Endodermal cell (in vitro differentiated cells): ENCODE data around the gene MPG. TPM values are rescaled to one million over a fixed set of nuclear protein-coding genes. Genes with fewer than 3 reads are reported as not detected.

Experiments
- DNase-seq: peaks from one replicate; pipeline ENCODE4 v3.0.0-alpha.2; 2017
- H3K27ac ChIP-seq: 2 replicates; pipeline ENCODE4 v1.5.1; 2013; ENCODE audit warnings: mild to moderate bottlenecking, low read depth, low read length, moderate library complexity
- H3K27me3 ChIP-seq: 2 replicates; pipeline ENCODE4 v1.6.1; 2013; ENCODE audit warnings: mild to moderate bottlenecking, low read length, moderate library complexity; ENCODE audit not compliant: insufficient read depth, control insufficient read depth, poor library complexity, severe bottlenecking
- H3K36me3 ChIP-seq: 2 replicates; pipeline ENCODE4 v1.7.0; 2013; ENCODE audit warnings: mild to moderate bottlenecking, low read length, moderate library complexity; ENCODE audit not compliant: control insufficient read depth, insufficient read depth
- H3K4me1 ChIP-seq: one replicate; pipeline ENCODE4 v1.7.0; 2013; ENCODE audit warnings: low read length; ENCODE audit not compliant: control insufficient read depth, insufficient read depth
- H3K4me3 ChIP-seq: 2 replicates; pipeline ENCODE4 v1.5.1; 2013; ENCODE audit warnings: mild to moderate bottlenecking, low read length, moderate library complexity
- H3K9ac ChIP-seq: 2 replicates; pipeline ENCODE4 v1.6.1; 2013; ENCODE audit warnings: mild to moderate bottlenecking, low read length, moderate library complexity; ENCODE audit not compliant: poor library complexity, severe bottlenecking; ENCODE audit errors: extremely low read depth
- H3K9me3 ChIP-seq: 2 replicates; pipeline ENCODE4 v1.6.1; 2013; ENCODE audit warnings: mild to moderate bottlenecking, low read length, moderate library complexity; ENCODE audit not compliant: control insufficient read depth
- H3K27ac Mint-ChIP-seq: 2 replicates; pipeline ENCODE4 v1.8.0; 2020; ENCODE audit warnings: mixed read lengths
- H3K27me3 Mint-ChIP-seq: 2 replicates; pipeline ENCODE4 v1.8.0; 2021; ENCODE audit warnings: mild to moderate bottlenecking, mixed read lengths; ENCODE audit not compliant: insufficient read depth
- H3K36me3 Mint-ChIP-seq: 2 replicates; pipeline ENCODE4 v1.8.0; 2020; ENCODE audit warnings: low read depth, mixed read lengths
- H3K4me1 Mint-ChIP-seq: 2 replicates; pipeline ENCODE4 v1.8.0; 2020; ENCODE audit warnings: mixed read lengths
- H3K4me3 Mint-ChIP-seq: 2 replicates; pipeline ENCODE4 v1.8.0; 2020; ENCODE audit warnings: mild to moderate bottlenecking, moderate library complexity, mixed read lengths
- H3K9me3 Mint-ChIP-seq: 2 replicates; pipeline ENCODE4 v1.8.0; 2020; ENCODE audit warnings: mild to moderate bottlenecking, mixed read lengths
- WGBS, 2 experiments: methylation state at CpG; one replicate each; pipeline versions ENCODE4 v1.1.5 to v1.1.7; 2013; ENCODE audit warnings: missing lambda C conversion rate in 2 of 2, mixed read lengths in 1 of 2; ENCODE audit not compliant: insufficient coverage in 1 of 2, insufficient read length in 1 of 2; 5-methylcytosine and 5-hydroxymethylcytosine counted together
- total RNA-seq, 2 donors: library from RNA; stranded (reverse); fragmentation: NEBNext Ultra II Directional in 1 of 2; extraction: Animal tissue kit (Norgen Biotek cat#: 25700) in 1 of 2; gene quantifications; 2 replicates in 1 of 2; 3 replicates in 1 of 2; pipeline ENCODE4 v1.2.1, GENCODE V29; 2021
- TF ChIP-seq, protein P1 (sequence below): fragments of 200-600 bp; sonication (generic); conservative IDR thresholded peaks from 2 replicates; pipeline ENCODE4 v1.5.0; 2021; ENCODE audit warnings: antibody characterized with exemption, mild to moderate bottlenecking

The MPG gene
- total RNA-seq, 2 donors from 2014 or later, result 59.9 to 62.2 TPM

DNA sequence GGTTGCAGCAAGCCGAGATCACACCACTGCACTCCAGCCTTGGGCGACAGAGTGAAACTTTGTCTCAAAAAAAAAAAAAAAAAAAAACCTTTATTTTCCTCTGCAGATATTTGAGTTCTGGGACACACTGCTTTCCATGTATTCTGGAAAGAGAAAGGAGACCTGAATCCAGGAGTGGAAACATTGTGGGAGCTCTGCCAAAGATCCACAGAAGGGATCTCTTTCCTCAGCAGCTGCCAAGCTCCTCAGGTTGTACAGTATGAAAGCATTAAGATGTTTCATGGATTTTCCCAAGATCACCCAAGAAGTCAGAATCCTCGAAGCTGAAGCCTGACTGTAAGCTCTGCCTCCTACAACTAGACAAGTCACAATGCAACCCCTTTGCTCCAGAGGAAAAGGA is 47.0 kb downstream of the MPG start:
- Mint-ChIP-seq H3K27ac (no peak overlapping the region), H3K4me3 (no peak overlapping the region), H3K9me3 (no peaks in the 10 kb centered on the region), H3K27me3 (no peaks in the 10 kb centered on the region), H3K4me1 (peaks cover 4% of the 10 kb centered on the region), H3K36me3 (peaks cover 3% of the 10 kb centered on the region)
- Histone ChIP-seq H3K27ac (no peak overlapping the region), H3K4me1 (no peaks in the 10 kb centered on the region), H3K4me3 (no peak overlapping the region), H3K9me3 (no peaks in the 10 kb centered on the region), H3K27me3 (no peaks in the 10 kb centered on the region), H3K9ac (no peak overlapping the region), H3K36me3 (no peaks in the 10 kb centered on the region)
- DNase-seq, result no peak
- WGBS, 2 experiments, result 86 to 97% methylated on average over 1 to 3 of the region's 3 CpGs
- TF ChIP-seq, protein P1, sequence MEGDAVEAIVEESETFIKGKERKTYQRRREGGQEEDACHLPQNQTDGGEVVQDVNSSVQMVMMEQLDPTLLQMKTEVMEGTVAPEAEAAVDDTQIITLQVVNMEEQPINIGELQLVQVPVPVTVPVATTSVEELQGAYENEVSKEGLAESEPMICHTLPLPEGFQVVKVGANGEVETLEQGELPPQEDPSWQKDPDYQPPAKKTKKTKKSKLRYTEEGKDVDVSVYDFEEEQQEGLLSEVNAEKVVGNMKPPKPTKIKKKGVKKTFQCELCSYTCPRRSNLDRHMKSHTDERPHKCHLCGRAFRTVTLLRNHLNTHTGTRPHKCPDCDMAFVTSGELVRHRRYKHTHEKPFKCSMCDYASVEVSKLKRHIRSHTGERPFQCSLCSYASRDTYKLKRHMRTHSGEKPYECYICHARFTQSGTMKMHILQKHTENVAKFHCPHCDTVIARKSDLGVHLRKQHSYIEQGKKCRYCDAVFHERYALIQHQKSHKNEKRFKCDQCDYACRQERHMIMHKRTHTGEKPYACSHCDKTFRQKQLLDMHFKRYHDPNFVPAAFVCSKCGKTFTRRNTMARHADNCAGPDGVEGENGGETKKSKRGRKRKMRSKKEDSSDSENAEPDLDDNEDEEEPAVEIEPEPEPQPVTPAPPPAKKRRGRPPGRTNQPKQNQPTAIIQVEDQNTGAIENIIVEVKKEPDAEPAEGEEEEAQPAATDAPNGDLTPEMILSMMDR, result no peak

DNA sequence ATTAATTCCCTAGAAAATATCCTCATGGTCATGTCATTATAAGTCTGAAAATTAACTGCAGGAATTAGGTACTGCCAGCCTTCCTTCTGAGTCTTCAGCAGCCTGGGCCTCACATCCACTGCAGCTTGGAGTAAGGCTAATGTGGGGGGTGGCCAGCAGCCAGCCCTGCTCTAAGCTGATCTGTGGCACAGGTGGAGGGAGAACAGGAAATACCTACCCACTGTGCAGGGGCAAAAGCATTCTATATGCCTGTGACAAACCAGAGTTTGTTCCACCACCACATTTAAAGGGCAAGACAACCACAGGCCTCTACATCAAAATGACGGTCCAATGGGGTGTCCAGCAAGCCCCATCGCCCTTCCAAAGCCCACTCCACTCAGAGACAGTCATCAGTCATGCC is 51.0 kb downstream of the MPG start:
- H3K27ac ChIP-seq, result no peak overlapping the region
- no peaks in the 10 kb centered on the region for H3K4me1 ChIP-seq
- Mint-ChIP-seq H3K4me3 (no peak overlapping the region), H3K27ac (no peak overlapping the region), H3K36me3 (peaks cover 9% of the 10 kb centered on the region), H3K9me3 (no peaks in the 10 kb centered on the region), H3K27me3 (no peaks in the 10 kb centered on the region), H3K4me1 (no peaks in the 10 kb centered on the region)
- TF ChIP-seq, protein P1, result no peak
- no peaks in the 10 kb centered on the region for H3K27me3 ChIP-seq
- no peaks in the 10 kb centered on the region for H3K36me3 ChIP-seq
- no peak overlapping the region for H3K9ac ChIP-seq
- H3K4me3 ChIP-seq, result no peak overlapping the region
- WGBS, 2 experiments, result 86 to 91% methylated on average over 2 of the region's 2 CpGs
- no peaks in the 10 kb centered on the region for H3K9me3 ChIP-seq
- no peak for DNase-seq

DNA sequence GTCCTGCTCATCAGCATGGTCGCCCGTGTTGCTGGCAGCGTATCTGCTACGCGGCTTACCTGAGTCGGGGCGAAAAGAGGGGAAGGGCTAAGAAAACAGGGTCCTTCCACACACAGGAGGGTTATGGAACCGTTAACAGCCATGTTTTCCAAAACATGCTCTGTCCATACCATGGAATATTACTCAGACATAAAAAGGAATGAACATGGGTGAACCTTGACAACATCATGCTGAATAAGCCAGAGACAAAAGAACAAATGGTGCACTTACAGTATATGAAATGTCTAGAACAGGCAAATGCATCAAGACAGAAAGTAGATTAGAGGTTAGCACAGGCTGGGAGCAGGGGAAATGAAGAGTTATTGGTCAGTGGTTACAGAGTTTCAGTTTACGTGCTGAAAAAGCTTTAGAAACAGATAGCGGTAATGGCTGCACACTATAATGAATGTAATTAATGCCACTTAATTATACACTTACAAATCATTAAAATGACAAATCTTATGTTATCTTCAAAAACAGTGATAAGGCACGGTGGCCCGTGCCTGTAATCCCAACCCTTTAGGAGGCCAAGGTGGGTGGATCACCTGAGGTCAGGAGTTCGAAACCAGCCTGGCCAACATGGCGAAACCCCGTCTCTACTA is 52.6 kb downstream of the MPG start:
- Mint-ChIP-seq H3K4me1 (no peaks in the 10 kb centered on the region), H3K27me3 (no peaks in the 10 kb centered on the region), H3K9me3 (no peaks in the 10 kb centered on the region), H3K36me3 (peaks cover 13% of the 10 kb centered on the region), H3K4me3 (no peak overlapping the region), H3K27ac (no peak overlapping the region)
- Histone ChIP-seq H3K4me3 (no peak overlapping the region), H3K27me3 (no peaks in the 10 kb centered on the region), H3K9me3 (no peaks in the 10 kb centered on the region), H3K36me3 (no peaks in the 10 kb centered on the region), H3K9ac (no peak overlapping the region), H3K4me1 (no peaks in the 10 kb centered on the region), H3K27ac (no peak overlapping the region)
- DNase-seq, result no peak
- TF ChIP-seq, protein P1, result no peak
- WGBS, 2 experiments, result 92 to 95% methylated on average over 12 to 14 of the region's 15 CpGs
